HEK293T (cell line): ENCODE data around the gene TSPAN18.

Experiments
- CTCF ChIA-PET: fragments of 350-600 bp; formaldehyde crosslinking; extraction: SDS; loops from one replicate; lab custom pipeline; 2021; ENCODE audit warnings: antibody characterized with exemption, inconsistent platforms; lab: Yijun Ruan, JAX
- POLR2A ChIA-PET: fragments of 350-600 bp; formaldehyde crosslinking; extraction: SDS; loops from one replicate; lab custom pipeline; 2020; ENCODE audit warnings: antibody characterized with exemption, inconsistent platforms; lab: Yijun Ruan, JAX
- DNase-seq: peaks from one replicate; pipeline ENCODE4 v3.0.0; 2012; ENCODE audit warnings: mixed read lengths; ENCODE audit errors: extremely low spot score
- ARNT ChIP-seq: fragments of 450-650 bp; IDR thresholded peaks from 2 replicates; pipeline ENCODE4 v1.6.1; 2017; ENCODE audit warnings: mild to moderate bottlenecking
- BHLHE40 ChIP-seq: fragments of 450-650 bp; IDR thresholded peaks from 2 replicates; pipeline ENCODE4 v1.6.1; 2016; ENCODE audit warnings: mild to moderate bottlenecking, moderate library complexity, borderline replicate concordance
- CTBP1 ChIP-seq: fragments of 450-650 bp; IDR thresholded peaks from 2 replicates; pipeline ENCODE4 v1.6.1; 2016; ENCODE audit warnings: borderline replicate concordance
- ELF4 ChIP-seq: fragments of 450-650 bp; IDR thresholded peaks from 2 replicates; pipeline ENCODE4 v1.6.1; 2017; ENCODE audit warnings: antibody characterized with exemption
- FOXA1 ChIP-seq: fragments of 450-650 bp; IDR thresholded peaks from 2 replicates; pipeline ENCODE4 v1.6.1; 2016; ENCODE audit warnings: mild to moderate bottlenecking
- FOXK2 ChIP-seq: fragments of 450-650 bp; IDR thresholded peaks from 2 replicates; pipeline ENCODE4 v1.6.1; 2016; ENCODE audit warnings: mild to moderate bottlenecking
- FOXM1 ChIP-seq: fragments of 450-650 bp; IDR thresholded peaks from 2 replicates; pipeline ENCODE4 v1.6.1; 2017; ENCODE audit warnings: mild to moderate bottlenecking, borderline replicate concordance
- HDGF ChIP-seq: fragments of 450-650 bp; IDR thresholded peaks from 2 replicates; pipeline ENCODE4 v1.6.1; 2017; ENCODE audit warnings: antibody characterized with exemption, borderline replicate concordance
- L3MBTL2 ChIP-seq: fragments of 450-650 bp; conservative IDR thresholded peaks from 2 replicates; pipeline ENCODE4 v1.6.1; 2016; ENCODE audit warnings: mild to moderate bottlenecking
- LEF1 ChIP-seq: fragments of 450-650 bp; IDR thresholded peaks from 2 replicates; pipeline ENCODE4 v1.6.1; 2017; ENCODE audit warnings: mild to moderate bottlenecking, borderline replicate concordance
- NFRKB ChIP-seq: fragments of 450-650 bp; IDR thresholded peaks from 2 replicates; pipeline ENCODE4 v1.6.1; 2016; ENCODE audit warnings: mild to moderate bottlenecking, moderate library complexity
- PKNOX1 ChIP-seq: fragments of 450-650 bp; IDR thresholded peaks from 2 replicates; pipeline ENCODE4 v1.6.1; 2016
- SP1 ChIP-seq: fragments of 450-650 bp; IDR thresholded peaks from 2 replicates; pipeline ENCODE4 v1.6.1; 2017
- SUZ12 ChIP-seq: fragments of 450-650 bp; IDR thresholded peaks from 2 replicates; pipeline ENCODE4 v1.6.1; 2016; ENCODE audit warnings: mild to moderate bottlenecking
- TARDBP ChIP-seq: fragments of 450-650 bp; IDR thresholded peaks from 2 replicates; pipeline ENCODE4 v1.6.1; 2016
- ZNF384 ChIP-seq: fragments of 450-650 bp; IDR thresholded peaks from 2 replicates; pipeline ENCODE4 v1.6.1; 2016

The TSPAN18 gene

DNA sequence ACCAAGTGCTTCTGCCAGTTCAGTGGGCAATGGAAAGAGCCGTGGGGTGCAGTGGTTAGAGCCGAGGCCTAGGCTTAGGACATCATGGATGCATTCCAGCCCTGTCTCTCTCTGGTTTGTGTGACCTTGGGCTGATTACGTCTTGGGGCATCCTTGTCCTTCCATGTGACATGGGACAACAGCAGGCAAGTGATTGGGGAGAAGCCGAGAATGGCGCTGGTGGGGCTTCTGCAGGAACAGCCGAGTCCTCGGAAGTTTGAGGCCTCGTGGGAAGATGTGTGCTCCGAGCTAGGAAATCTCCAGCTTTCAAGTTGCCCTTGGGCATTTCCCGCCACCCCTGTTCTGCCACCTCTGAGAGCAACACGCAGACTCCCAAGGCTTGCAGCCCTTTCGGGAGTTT, 16.6 kb downstream of the TSPAN18 start:
- DNase-seq: no peak
- TF ChIP-seq HDGF (no peak), SUZ12 (no peak), ZNF384 (no peak), NFRKB (no peak), SP1 (no peak), PKNOX1 (no peak), BHLHE40 (no peak), FOXA1 (no peak), FOXK2 (no peak), CTBP1 (no peak), L3MBTL2 (no peak), ELF4 (no peak), FOXM1 (no peak)
- ChIA-PET POLR2A (no interaction called here), CTCF (interaction anchor here (1.3 kb wide), 1 partner anchor 33 kb away, joined by 3 read pairs; no protein-coding TSS in a partner anchor)

DNA sequence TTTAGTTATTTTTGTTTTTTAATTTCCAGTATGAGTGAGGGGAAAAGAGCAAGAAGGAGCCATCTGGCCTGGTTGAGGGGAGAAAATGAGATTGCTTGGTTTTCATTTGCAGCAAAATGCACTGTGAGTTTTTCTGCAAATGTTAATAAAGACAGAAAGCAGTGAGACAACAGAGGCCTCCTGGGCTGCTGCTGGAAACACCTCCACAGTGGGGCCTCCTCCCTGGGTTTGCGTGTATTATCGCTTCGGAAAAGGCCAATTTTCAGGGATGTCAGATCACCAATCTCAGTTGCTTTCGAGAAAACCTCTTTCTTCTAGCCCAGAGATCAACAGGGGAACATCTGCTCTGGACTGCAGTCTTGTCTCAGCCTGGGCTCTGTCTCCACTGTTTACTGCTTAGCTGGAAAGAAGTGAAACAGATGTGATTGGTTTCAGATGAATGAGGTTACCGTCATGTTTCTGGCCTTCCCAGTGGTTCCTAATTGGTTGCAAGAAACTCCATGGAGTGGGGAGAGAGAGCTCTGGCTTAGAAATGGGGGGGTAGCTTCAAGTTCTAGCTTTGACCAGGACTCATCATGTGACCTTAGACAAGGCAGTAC, 17.3 kb downstream of the TSPAN18 start:
- no peak for DNase-seq
- ChIA-PET POLR2A (no interaction called here), CTCF (interaction anchor here (1.3 kb wide), 1 partner anchor 32 kb away, joined by 3 read pairs; no protein-coding TSS in a partner anchor)
- TF ChIP-seq ARNT: no peak
- TF ChIP-seq FOXK2: no peak
- no peak for TF ChIP-seq CTBP1
- no peak for TF ChIP-seq TARDBP
- TF ChIP-seq FOXM1: no peak

GRCh38 chr11:44746894-44747293, 20.1 kb downstream of the TSPAN18 start:
- ChIA-PET CTCF (interaction anchor here (1.0 kb wide), 1 partner anchor 29 kb away, joined by 5 read pairs; no protein-coding TSS in a partner anchor), POLR2A (no interaction called here)
- TF ChIP-seq CTBP1: no peak
- no peak for TF ChIP-seq L3MBTL2
- no peak for DNase-seq

- no peak for DNase-seq
- TF ChIP-seq NFRKB (no peak), CTBP1 (no peak), SP1 (no peak)
- CTCF ChIA-PET: interaction anchor here (0.6 kb wide), 1 partner anchor 226 kb away, joined by 10 read pairs; no protein-coding TSS in a partner anchor
- POLR2A ChIA-PET: no interaction called here
Measured at GRCh38 chr11:44747316-44747715, 20.6 kb downstream of the TSPAN18 start.

DNA sequence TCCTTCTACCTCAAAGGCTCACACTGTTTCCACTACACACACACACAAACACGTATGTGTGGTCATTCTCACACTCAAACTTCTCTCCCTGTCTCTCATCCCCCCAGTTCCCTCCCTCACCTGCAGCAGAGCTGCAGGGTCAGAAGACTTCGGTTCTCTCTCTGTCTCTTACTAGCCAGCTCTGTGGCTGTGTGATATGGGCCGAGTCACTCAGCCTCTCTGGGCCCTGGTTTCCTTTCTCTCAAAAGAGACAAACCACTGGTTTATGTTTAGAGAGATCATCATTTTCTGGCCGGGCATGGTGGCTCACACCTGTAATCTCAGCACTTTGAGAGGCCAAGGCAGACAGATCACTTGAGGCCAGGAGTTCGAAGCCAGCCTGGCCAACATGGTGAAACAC, 21.1 kb downstream of the TSPAN18 start:
- TF ChIP-seq SP1 (no peak), BHLHE40 (no peak), FOXM1 (no peak), ELF4 (no peak), FOXA1 (no peak), L3MBTL2 (no peak), CTBP1 (no peak), ZNF384 (no peak), FOXK2 (no peak), PKNOX1 (no peak), TARDBP (no peak), SUZ12 (no peak), LEF1 (no peak), ARNT (no peak), HDGF (no peak), NFRKB (no peak)
- POLR2A ChIA-PET: no interaction called here
- CTCF ChIA-PET: interaction anchor here (0.6 to 0.7 kb wide), 2 partner anchors 226 to 323 kb away, joined by 3 to 10 read pairs; no protein-coding TSS in a partner anchor
- no peak for DNase-seq

DNA sequence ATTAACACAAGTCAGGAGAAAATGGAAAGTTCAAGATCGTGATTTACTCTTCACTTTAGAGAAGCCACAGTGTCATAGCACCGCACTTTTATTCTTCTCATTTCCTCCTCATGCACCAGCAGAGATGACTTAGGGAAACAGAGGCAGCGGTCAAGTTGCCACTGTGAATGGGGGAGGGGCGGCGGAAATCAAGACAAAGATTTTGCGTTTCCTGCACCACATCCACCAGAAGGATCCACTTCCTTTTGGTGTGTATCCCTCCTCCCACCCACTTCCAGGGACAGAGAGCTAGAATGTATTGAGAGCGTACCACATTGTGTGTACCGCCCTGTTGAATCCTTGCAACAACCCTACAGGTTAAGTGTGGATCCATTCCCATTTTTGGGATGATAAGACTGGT, 21.8 kb downstream of the TSPAN18 start:
- ChIA-PET CTCF (interaction anchor here (0.6 kb wide), 1 partner anchor 58 kb away, joined by 4 read pairs; no protein-coding TSS in a partner anchor), POLR2A (no interaction called here)
- no peak for DNase-seq
- TF ChIP-seq FOXM1 (no peak), ELF4 (no peak), ZNF384 (no peak), TARDBP (no peak), CTBP1 (no peak), SUZ12 (no peak), HDGF (no peak), FOXK2 (no peak), LEF1 (no peak), BHLHE40 (no peak), SP1 (no peak)

DNA sequence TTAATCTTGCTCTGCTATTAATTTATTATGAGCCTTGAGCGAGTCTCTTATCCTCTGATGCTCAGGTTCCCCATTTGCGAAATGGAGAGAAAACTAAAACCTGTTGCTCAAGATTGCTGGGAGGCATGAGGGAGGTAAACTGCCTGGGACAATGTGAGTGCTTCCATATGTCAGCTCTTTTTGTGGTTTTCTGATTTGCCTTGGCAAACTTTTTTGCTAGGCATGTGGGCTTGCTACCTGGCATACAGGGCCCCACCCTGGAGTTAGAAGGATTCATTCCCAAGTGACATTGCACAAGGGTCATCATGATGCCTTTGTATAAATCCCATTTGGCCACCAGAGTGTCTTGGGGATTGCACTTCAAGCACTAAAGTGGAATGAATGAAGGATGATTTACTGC, 22.4 kb downstream of the TSPAN18 start:
- no peak for DNase-seq
- POLR2A ChIA-PET: no interaction called here
- no peak for TF ChIP-seq CTBP1
- no peak for TF ChIP-seq FOXK2
- TF ChIP-seq SP1: no peak
- no peak for TF ChIP-seq ELF4
- no peak for TF ChIP-seq ARNT
- CTCF ChIA-PET: interaction anchor here (0.6 kb wide), 1 partner anchor 58 kb away, joined by 4 read pairs; no protein-coding TSS in a partner anchor
